Loucy (cell line): ENCODE data around the gene PRADC1.

Experiments used
- H2AFZ ChIP-seq: fragments of 200-600 bp; sonication (generic); 2 replicates; pipeline ENCODE4 v1.6.0; 2016; ENCODE audit warnings: antibody characterized with exemption, mild to moderate bottlenecking, low read length, moderate library complexity
- H3F3A ChIP-seq: fragments of 200-600 bp; 2 replicates; pipeline ENCODE4 v1.6.0; 2016; ENCODE audit warnings: antibody characterized with exemption, low read depth, mild to moderate bottlenecking
- H3K27me3 ChIP-seq: fragments of 200-600 bp; sonication (generic); 2 replicates; pipeline ENCODE4 v1.6.1; 2014; ENCODE audit warnings: low read length, mild to moderate bottlenecking; ENCODE audit not compliant: insufficient read depth, poor library complexity, severe bottlenecking
- H3K36me3 ChIP-seq: fragments of 200-600 bp; sonication (generic); 2 replicates; pipeline ENCODE4 v1.6.1; 2016; ENCODE audit warnings: low read length; ENCODE audit not compliant: insufficient read depth
- H3K4me1 ChIP-seq: fragments of 200-600 bp; sonication (generic); 2 replicates; pipeline ENCODE4 v1.5.1; 2014; ENCODE audit warnings: low read length, mild to moderate bottlenecking; ENCODE audit not compliant: insufficient read depth, poor library complexity, severe bottlenecking
- H3K4me2 ChIP-seq: fragments of 200-600 bp; sonication (generic); 2 replicates; pipeline ENCODE4 v1.6.0; 2014; ENCODE audit warnings: antibody characterized with exemption, low read length, low read depth, mild to moderate bottlenecking; ENCODE audit not compliant: poor library complexity, severe bottlenecking
- H3K4me3 ChIP-seq: fragments of 200-600 bp; sonication (generic); 2 replicates; pipeline ENCODE4 v1.5.1; 2014; ENCODE audit warnings: low read length, mild to moderate bottlenecking, mixed read lengths; ENCODE audit not compliant: poor library complexity, severe bottlenecking
- H3K79me2 ChIP-seq: fragments of 200-600 bp; sonication (generic); 2 replicates; pipeline ENCODE4 v1.6.1; 2014; ENCODE audit warnings: low read length; ENCODE audit not compliant: insufficient read depth
- H3K9ac ChIP-seq: fragments of 200-600 bp; sonication (generic); 2 replicates; pipeline ENCODE4 v1.6.0; 2014; ENCODE audit warnings: mild to moderate bottlenecking, low read depth, low read length, moderate library complexity; ENCODE audit not compliant: poor library complexity, severe bottlenecking
- H3K9me2 ChIP-seq: fragments of 200-600 bp; sonication (generic); replicated peaks from 2 replicates; pipeline ENCODE4 v1.6.1; 2016; ENCODE audit warnings: low read depth, low read length, mixed read lengths
- H3K9me3 ChIP-seq: fragments of 200-600 bp; sonication (generic); 2 replicates; pipeline ENCODE4 v1.6.1; 2014; ENCODE audit warnings: mild to moderate bottlenecking, antibody characterized with exemption, low read length, low read depth; ENCODE audit not compliant: insufficient read depth
- H4K20me1 ChIP-seq: fragments of 200-600 bp; sonication (generic); 2 replicates; pipeline ENCODE4 v1.6.0; 2014; ENCODE audit warnings: antibody characterized with exemption, low read length, mild to moderate bottlenecking; ENCODE audit not compliant: insufficient read depth, poor library complexity, severe bottlenecking
- EZH2phosphoT487 ChIP-seq: fragments of 200-600 bp; IDR thresholded peaks from 2 replicates; pipeline ENCODE4 v1.6.1; 2018; ENCODE audit warnings: antibody characterized with exemption, mild to moderate bottlenecking, moderate library complexity, borderline replicate concordance
- TF ChIP-seq, protein P1 (sequence below): fragments of 200-600 bp; sonication (generic); conservative IDR thresholded peaks from 2 replicates; pipeline ENCODE4 v1.5.1; 2014; ENCODE audit warnings: mild to moderate bottlenecking, antibody characterized with exemption, low read length

PRADC1 gene

DNA sequence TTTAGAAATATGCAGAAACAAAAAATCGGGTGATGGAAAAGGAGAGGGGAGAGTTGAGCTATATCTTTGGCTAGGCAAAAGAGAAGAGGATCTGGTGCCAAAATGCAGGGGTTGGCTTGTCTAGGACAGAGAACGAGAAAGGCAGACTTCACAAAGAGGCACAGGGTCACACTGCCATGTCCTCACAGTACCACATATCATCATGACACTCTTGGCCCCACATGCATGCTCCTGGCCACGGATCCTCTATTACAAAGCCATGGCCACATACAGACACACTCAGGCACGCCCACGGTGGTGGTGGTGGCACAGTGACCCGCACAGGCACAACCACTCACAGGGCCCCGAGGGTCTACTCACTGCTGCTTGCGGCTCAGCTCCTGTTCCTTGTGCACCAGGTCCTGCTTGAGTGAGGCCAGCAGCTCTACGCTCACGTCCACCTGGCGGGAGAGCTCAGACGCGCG is 35.4 kb upstream of the PRADC1 start:
- H3K4me2 ChIP-seq, result no peak overlapping the region
- H3K79me2 ChIP-seq, result peaks cover 3% of the 10 kb centered on the region; the same call in 1 of the 2 replicates
- H3K9ac ChIP-seq, result no peak overlapping the region
- no peaks in the 10 kb centered on the region for H3K27me3 ChIP-seq
- no peaks in the 10 kb centered on the region for H3K4me1 ChIP-seq
- TF ChIP-seq, protein P1, sequence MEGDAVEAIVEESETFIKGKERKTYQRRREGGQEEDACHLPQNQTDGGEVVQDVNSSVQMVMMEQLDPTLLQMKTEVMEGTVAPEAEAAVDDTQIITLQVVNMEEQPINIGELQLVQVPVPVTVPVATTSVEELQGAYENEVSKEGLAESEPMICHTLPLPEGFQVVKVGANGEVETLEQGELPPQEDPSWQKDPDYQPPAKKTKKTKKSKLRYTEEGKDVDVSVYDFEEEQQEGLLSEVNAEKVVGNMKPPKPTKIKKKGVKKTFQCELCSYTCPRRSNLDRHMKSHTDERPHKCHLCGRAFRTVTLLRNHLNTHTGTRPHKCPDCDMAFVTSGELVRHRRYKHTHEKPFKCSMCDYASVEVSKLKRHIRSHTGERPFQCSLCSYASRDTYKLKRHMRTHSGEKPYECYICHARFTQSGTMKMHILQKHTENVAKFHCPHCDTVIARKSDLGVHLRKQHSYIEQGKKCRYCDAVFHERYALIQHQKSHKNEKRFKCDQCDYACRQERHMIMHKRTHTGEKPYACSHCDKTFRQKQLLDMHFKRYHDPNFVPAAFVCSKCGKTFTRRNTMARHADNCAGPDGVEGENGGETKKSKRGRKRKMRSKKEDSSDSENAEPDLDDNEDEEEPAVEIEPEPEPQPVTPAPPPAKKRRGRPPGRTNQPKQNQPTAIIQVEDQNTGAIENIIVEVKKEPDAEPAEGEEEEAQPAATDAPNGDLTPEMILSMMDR, result no peak
- TF ChIP-seq EZH2phosphoT487, result no peak
- no peaks in the 10 kb centered on the region for H3K9me2 ChIP-seq
- H3K4me3 ChIP-seq, result no peak overlapping the region
- H3K36me3 ChIP-seq, result peaks cover 25% of the 10 kb centered on the region; the same call in 1 of the 2 replicates
- H3K9me3 ChIP-seq, result no peaks in the 10 kb centered on the region
- no peak overlapping the region for H2AFZ ChIP-seq
- no peaks in the 10 kb centered on the region for H4K20me1 ChIP-seq
- H3F3A ChIP-seq, result no peaks in the 10 kb centered on the region

DNA sequence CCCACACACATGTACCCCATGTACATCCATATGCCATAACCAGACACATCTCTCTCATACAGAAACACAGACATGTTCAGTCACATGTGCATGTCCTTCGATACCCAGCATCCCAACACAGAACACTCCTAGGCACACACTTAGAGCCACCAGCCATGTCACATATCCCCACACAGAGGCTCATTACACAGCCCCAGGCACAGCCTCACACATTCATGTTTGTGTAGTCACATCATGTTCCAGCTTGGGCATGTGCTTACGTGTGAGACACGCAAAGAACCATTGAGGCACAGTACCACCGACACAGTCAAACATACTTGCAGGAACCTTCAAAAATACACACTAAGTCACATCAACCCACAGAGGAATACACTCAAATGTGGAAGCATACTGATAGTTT is 34.0 kb upstream of the PRADC1 start:
- Histone ChIP-seq H3K9ac (no peak overlapping the region), H2AFZ (no peak overlapping the region), H3K9me3 (no peaks in the 10 kb centered on the region), H4K20me1 (no peaks in the 10 kb centered on the region), H3K4me1 (no peaks in the 10 kb centered on the region), H3K4me2 (no peak overlapping the region), H3K79me2 (no peaks in the 10 kb centered on the region), H3K36me3 (peaks cover 35% of the 10 kb centered on the region; the same call in 1 of the 2 replicates), H3K27me3 (no peaks in the 10 kb centered on the region), H3K9me2 (no peaks in the 10 kb centered on the region), H3K4me3 (no peak overlapping the region), H3F3A (no peaks in the 10 kb centered on the region)
- TF ChIP-seq, protein P1, result no peak
- no peak for TF ChIP-seq EZH2phosphoT487

GRCh38 chr2:73266061-73266901 is 33.2 kb upstream of the PRADC1 start:
- Histone ChIP-seq H3K4me2 (no peak overlapping the region), H3K9me3 (no peaks in the 10 kb centered on the region), H3K79me2 (no peaks in the 10 kb centered on the region), H3F3A (no peaks in the 10 kb centered on the region), H3K9me2 (no peaks in the 10 kb centered on the region), H3K27me3 (no peaks in the 10 kb centered on the region), H2AFZ (no peak overlapping the region), H4K20me1 (no peaks in the 10 kb centered on the region), H3K36me3 (peaks cover 35% of the 10 kb centered on the region; the same call in 1 of the 2 replicates), H3K4me1 (no peaks in the 10 kb centered on the region), H3K4me3 (no peak overlapping the region), H3K9ac (no peak overlapping the region)
- no peak for TF ChIP-seq EZH2phosphoT487
- TF ChIP-seq, protein P1, result no peak
